SH-SY5Y (cell line): ENCODE data around the gene SLC24A3.

ENCODE experiments used
- GATA2 ChIP-seq: IDR thresholded peaks from 2 replicates; pipeline ENCODE4 v1.6.1; 2011; ENCODE audit warnings: mild to moderate bottlenecking, low read depth, low read length
- GATA3 ChIP-seq: IDR thresholded peaks from 2 replicates; pipeline ENCODE4 v1.6.1; 2011; ENCODE audit warnings: low read depth, mild to moderate bottlenecking, low read length, moderate library complexity

GRCh38 chr20:19462491-19462890 lies 250.0 kb downstream of the SLC24A3 start:
- TF ChIP-seq GATA3 (no peak), GATA2 (no peak)
